Measurements from ENCODE around the gene APMAP.

- no peak for TF ChIP-seq CTCF (IDR thresholded peaks at IDR 0.05)
- no peak for TF ChIP-seq POLR2A (IDR thresholded peaks at IDR 0.05)
Measured at GRCh38 chr20:24915440-24915839, 77.1 kb downstream of the APMAP start.

All from ovary (tissue), 3 donors.